ENCODE results near the gene FHAD1.

Gene FHAD1

GRCh38 chr1:15348648-15349047 is 101.6 kb downstream of the FHAD1 start:
- no peak overlapping the region for H3K4me3 ChIP-seq (ENCODE audit: low read depth, low read length)
- TF ChIP-seq MYC (IDR thresholded peaks at IDR 0.05; ENCODE audit: low read depth, low read length) (no peak), MAX (IDR thresholded peaks at IDR 0.05; ENCODE audit: low read depth, low read length) (no peak), CTCF (IDR thresholded peaks at IDR 0.05; ENCODE audit: low read depth, low read length) (no peak), POLR2A (IDR thresholded peaks at IDR 0.05; ENCODE audit: extremely low read depth, insufficient read length) (no peak)
- DNase-seq (ENCODE audit: low read depth), result no peak

- TF ChIP-seq POLR2A (IDR thresholded peaks at IDR 0.05; ENCODE audit: extremely low read depth, insufficient read length) (no peak), CTCF (IDR thresholded peaks at IDR 0.05; ENCODE audit: low read depth, low read length) (no peak)
These were observed 102.1 kb downstream of the FHAD1 start for GRCh38 chr1:15349133-15349532.

GRCh38 chr1:15350151-15350550 is 103.1 kb downstream of the FHAD1 start:
- no peak for DNase-seq (ENCODE audit: low read depth)
- TF ChIP-seq MAX (IDR thresholded peaks at IDR 0.05; ENCODE audit: low read depth, low read length) (no peak), MYC (IDR thresholded peaks at IDR 0.05; ENCODE audit: low read depth, low read length) (no peak), POLR2A (IDR thresholded peaks at IDR 0.05; ENCODE audit: extremely low read depth, insufficient read length) (no peak), CTCF (IDR thresholded peaks at IDR 0.05; ENCODE audit: low read depth, low read length) (no peak)
- no peak overlapping the region for H3K4me3 ChIP-seq (ENCODE audit: low read depth, low read length)

More at GRCh38 chr1:15349133-15349532, 102.1 kb downstream of the FHAD1 start:
- no peak overlapping the region for H3K4me3 ChIP-seq (ENCODE audit: low read depth, low read length)
- no peak for DNase-seq (ENCODE audit: low read depth)

- DNase-seq (ENCODE audit: low read depth), result no peak
- H3K4me3 ChIP-seq (ENCODE audit: low read depth, low read length), result no peak overlapping the region
- TF ChIP-seq POLR2A (IDR thresholded peaks at IDR 0.05; ENCODE audit: extremely low read depth, insufficient read length) (no peak), MYC (IDR thresholded peaks at IDR 0.05; ENCODE audit: low read depth, low read length) (no peak), MAX (IDR thresholded peaks at IDR 0.05; ENCODE audit: low read depth, low read length) (no peak), CTCF (IDR thresholded peaks at IDR 0.05; ENCODE audit: low read depth, low read length) (no peak)
These were observed 103.7 kb downstream of the FHAD1 start for GRCh38 chr1:15350551-15351200.

- no peak for DNase-seq (ENCODE audit: low read depth)
- no peak overlapping the region for H3K4me3 ChIP-seq (ENCODE audit: low read depth, low read length)
- no peak for TF ChIP-seq CTCF (IDR thresholded peaks at IDR 0.05; ENCODE audit: low read depth, low read length)
- no peak for TF ChIP-seq MYC (IDR thresholded peaks at IDR 0.05; ENCODE audit: low read depth, low read length)
- TF ChIP-seq MAX (IDR thresholded peaks at IDR 0.05; ENCODE audit: low read depth, low read length), result no peak
- TF ChIP-seq POLR2A (IDR thresholded peaks at IDR 0.05; ENCODE audit: extremely low read depth, insufficient read length), result no peak
These were observed 104.3 kb downstream of the FHAD1 start for GRCh38 chr1:15351310-15351709.
